GM12865 (cell line): ENCODE measurements around the gene PARVG.

ENCODE experiments used
- DNase-seq: peaks from one replicate; pipeline ENCODE4 v3.0.0; 2010; ENCODE audit warnings: low read depth
- H3K4me3 ChIP-seq: 2 replicates; pipeline ENCODE4 v1.5.1; 2011; ENCODE audit warnings: mild to moderate bottlenecking, low read depth, low read length, control low read depth
- TF ChIP-seq, protein P1 (sequence below): IDR thresholded peaks from 2 replicates; pipeline ENCODE4 v1.5.1; 2011; ENCODE audit warnings: low read length, control low read depth, low read depth, inconsistent platforms; ENCODE audit not compliant: insufficient read depth; ENCODE audit errors: missing control alignments

The PARVG gene

DNA sequence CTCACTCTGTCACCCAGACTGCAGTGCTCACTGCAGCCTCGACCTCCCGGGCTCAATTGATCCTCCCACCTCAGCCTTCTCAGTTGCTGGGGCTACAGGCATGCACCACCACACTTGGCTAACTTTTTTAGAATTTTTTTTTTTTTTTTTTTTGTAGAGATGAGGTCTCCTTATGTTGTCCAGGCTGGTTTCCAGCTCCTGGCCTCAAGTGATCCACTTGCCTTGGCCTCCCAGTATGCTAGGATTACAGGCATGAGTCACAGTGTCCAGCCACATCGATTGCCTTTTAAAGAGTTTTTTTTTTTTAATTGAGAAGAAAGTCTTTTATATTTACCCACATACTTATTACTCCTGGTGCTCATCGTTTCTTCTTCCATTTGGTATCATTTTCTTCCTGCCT lies 30.0 kb downstream of the PARVG start:
- TF ChIP-seq, protein P1, sequence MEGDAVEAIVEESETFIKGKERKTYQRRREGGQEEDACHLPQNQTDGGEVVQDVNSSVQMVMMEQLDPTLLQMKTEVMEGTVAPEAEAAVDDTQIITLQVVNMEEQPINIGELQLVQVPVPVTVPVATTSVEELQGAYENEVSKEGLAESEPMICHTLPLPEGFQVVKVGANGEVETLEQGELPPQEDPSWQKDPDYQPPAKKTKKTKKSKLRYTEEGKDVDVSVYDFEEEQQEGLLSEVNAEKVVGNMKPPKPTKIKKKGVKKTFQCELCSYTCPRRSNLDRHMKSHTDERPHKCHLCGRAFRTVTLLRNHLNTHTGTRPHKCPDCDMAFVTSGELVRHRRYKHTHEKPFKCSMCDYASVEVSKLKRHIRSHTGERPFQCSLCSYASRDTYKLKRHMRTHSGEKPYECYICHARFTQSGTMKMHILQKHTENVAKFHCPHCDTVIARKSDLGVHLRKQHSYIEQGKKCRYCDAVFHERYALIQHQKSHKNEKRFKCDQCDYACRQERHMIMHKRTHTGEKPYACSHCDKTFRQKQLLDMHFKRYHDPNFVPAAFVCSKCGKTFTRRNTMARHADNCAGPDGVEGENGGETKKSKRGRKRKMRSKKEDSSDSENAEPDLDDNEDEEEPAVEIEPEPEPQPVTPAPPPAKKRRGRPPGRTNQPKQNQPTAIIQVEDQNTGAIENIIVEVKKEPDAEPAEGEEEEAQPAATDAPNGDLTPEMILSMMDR = no peak
- no peak overlapping the region for H3K4me3 ChIP-seq
- no peak for DNase-seq

DNA sequence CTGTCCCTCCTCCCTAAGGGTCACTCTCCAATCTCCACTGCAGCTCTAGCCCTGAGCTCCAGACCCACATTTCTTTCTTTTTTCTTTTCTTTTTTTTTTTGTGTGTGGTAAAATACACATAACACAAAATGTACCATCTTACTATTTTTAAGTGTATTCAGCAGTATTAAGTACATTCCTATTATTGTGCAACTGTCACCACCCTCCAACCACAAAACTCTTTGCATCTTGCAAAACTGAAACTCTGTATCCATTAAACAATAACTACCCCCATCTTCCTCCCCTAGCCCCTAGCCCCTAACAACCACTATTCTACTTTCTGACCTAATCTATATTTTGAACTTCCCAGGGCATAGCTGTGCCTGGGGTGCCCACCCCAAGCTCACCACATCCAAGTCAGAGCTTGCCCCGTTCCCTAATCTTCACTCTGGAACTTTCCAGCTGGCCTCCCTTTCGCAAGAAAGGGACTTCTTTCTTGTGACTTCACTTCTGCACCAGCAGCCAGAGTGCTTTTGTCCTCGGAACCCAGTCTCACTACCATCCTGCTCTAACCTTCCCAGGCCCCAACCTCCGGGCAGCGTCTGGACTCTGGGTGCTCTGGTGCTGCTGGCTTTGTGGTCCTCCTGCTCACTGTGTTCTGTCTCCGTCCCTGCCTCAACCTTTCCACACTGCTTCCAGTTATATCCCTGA lies 30.7 kb downstream of the PARVG start:
- no peak for DNase-seq
- TF ChIP-seq, protein P1 = no peak
- no peak overlapping the region for H3K4me3 ChIP-seq

GRCh38 chr22:44211946-44212930 lies 31.5 kb downstream of the PARVG start:
- no peak overlapping the region for H3K4me3 ChIP-seq
- TF ChIP-seq, protein P1 = no peak
- DNase-seq = no peak

GRCh38 chr22:44212936-44213335 lies 32.2 kb downstream of the PARVG start:
- TF ChIP-seq, protein P1 = no peak
- DNase-seq = no peak
- no peak overlapping the region for H3K4me3 ChIP-seq

- no peak for DNase-seq
- TF ChIP-seq, protein P1 = no peak
- no peak overlapping the region for H3K4me3 ChIP-seq
Observed at GRCh38 chr22:44213489-44214043, 32.8 kb downstream of the PARVG start.

- DNase-seq = no peak
Observed at GRCh38 chr22:44214187-44214586, 33.5 kb downstream of the PARVG start.

More at GRCh38 chr22:44214187-44214586, 33.5 kb downstream of the PARVG start:
- no peak overlapping the region for H3K4me3 ChIP-seq
- TF ChIP-seq, protein P1 = no peak
